Skeletal muscle cell (primary cell): ENCODE results near the gene CPEB2.

ENCODE experiments used
- DNase-seq: peaks from one replicate; pipeline ENCODE4 v3.0.0-alpha.2; 2010; ENCODE audit warnings: low read depth
- H3K4me3 ChIP-seq: 2 replicates; pipeline ENCODE4 v1.5.1; 2011; ENCODE audit warnings: low read depth, mild to moderate bottlenecking, control low read depth, low read length, moderate library complexity

CPEB2 gene

GRCh38 chr4:15100994-15101695 lies 98.9 kb downstream of the CPEB2 start:
- no peak overlapping the region for H3K4me3 ChIP-seq
- no peak for DNase-seq

DNA sequence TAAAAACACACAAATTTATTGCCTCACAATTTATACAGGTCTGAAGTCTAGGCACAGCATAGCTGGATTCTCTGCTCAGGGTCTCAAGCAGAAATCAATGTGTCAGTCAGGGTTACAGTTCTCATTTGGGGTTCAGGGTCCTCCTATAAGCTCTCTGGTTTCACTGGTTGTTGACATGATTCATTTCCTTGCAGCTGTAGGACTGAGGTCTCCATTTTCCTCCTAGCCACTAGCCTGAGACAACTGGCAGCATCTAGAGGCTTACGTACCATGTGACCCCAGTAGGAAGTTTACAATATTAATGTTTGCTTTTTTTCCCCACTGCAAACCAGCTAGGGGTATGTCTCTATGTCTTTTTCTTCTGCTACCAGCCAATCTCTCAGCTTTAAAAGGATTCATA lies 102.5 kb downstream of the CPEB2 start:
- no peak for DNase-seq
- H3K4me3 ChIP-seq, result no peak overlapping the region

DNA sequence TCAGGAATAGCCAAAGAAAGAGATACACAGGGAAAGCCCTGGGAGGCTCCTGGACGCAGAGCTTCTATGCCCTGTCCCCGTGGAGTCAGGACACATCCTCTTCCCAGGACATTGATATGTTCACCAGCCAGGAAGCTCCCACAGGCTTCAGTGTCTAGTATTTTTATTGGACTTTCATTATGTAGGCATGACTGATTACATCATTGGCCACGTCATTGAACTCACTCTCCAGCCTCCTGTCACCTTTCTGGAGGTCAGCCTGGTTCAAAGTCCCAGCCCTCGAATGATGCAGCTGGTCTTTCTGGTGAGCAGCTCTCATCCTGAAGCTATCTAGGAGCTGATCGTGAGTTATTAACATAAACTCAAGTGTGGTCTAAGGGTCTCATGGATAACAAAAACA lies 104.1 kb downstream of the CPEB2 start:
- DNase-seq, result no peak
- H3K4me3 ChIP-seq, result no peak overlapping the region

DNA sequence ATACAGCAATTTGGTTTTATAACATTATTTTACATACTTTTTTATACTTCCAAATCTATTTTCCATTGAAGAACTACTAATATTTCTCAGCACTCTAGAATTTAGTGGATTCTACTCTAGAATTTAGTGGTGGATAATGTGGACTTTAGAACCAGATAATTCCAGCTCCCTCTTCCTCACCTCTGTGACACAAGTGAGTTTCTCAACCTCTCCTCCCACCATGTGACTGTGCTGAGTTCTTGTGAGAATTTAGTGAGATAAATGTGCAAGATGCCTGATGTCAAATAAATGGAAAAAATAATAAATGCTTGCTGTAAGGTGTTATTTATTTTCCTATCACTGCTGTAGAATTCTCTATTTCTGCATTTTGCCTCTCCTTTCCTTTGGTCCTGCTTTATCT lies 107.3 kb downstream of the CPEB2 start:
- H3K4me3 ChIP-seq, result no peak overlapping the region
- no peak for DNase-seq

DNA sequence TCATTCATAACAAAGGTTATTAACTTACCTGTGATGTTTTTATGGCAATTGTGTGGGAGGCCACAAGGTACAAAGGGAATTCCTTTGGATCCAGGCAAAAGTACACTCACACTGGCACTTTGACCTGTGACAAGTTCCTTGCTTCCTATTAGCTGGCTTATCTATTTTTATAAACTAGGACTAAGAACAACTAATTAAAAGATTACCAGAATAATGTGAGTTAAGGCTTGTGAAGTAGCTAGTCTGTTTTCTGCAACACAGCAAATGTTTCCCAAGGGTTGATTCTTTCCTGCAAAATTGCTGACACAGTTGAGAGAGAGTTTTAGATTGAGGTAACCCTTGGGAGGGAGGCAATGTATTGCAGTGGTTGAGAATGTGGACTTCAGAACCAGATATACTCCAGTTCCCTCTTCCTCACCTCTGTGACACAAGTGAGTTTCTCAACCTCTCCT lies 107.9 kb downstream of the CPEB2 start:
- DNase-seq, result no peak
- H3K4me3 ChIP-seq, result no peak overlapping the region

- no peak overlapping the region for H3K4me3 ChIP-seq
Observed at GRCh38 chr4:15116509-15117079, 114.3 kb downstream of the CPEB2 start.

GRCh38 chr4:15117270-15117946 lies 115.1 kb downstream of the CPEB2 start:
- H3K4me3 ChIP-seq, result no peak overlapping the region
- no peak for DNase-seq

More at GRCh38 chr4:15116509-15117079, 114.3 kb downstream of the CPEB2 start:
- DNase-seq, result no peak

DNA sequence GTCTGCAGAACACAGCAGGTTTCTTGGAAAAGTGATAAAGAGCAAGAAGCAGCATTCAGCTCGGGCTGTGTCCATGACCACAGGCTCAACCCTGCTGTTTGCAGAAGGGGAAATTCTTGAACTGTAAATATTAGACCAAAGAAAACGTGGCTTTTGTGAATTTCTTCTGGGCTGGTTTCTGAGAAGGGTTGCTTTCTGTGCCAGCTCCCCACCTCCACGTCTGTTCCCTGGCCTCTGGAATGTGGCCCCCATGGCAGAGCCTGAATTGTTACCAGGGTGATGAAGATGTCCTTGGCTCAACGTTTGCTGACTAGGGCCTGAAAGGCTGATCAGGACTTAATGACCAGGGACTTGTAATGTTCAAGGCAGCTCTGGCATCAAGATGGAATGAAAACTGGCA lies 116.0 kb downstream of the CPEB2 start:
- DNase-seq, result no peak
- H3K4me3 ChIP-seq, result no peak overlapping the region
